ENCODE results near the gene KLHL29.
"Not testable (repeated sequence)": the region's sequence is repeated elsewhere in the genome, so short reads cannot be mapped to it uniquely, and the experiment has no call there.

KLHL29 gene

GRCh38 chr2:23721454-23721826 lies 336.5 kb downstream of the KLHL29 start:
- no peak for DNase-seq (ENCODE audit: low spot score)

- DNase-seq (ENCODE audit: low spot score), result no peak
Measured at GRCh38 chr2:23722255-23722654, 337.3 kb downstream of the KLHL29 start.

- DNase-seq (ENCODE audit: low spot score), result not testable (repeated sequence)
Measured at GRCh38 chr2:23723029-23723428, 338.1 kb downstream of the KLHL29 start.

GRCh38 chr2:23734416-23734815 lies 349.4 kb downstream of the KLHL29 start:
- DNase-seq (ENCODE audit: low spot score), result no peak

GRCh38 chr2:23736783-23737182 lies 351.8 kb downstream of the KLHL29 start:
- DNase-seq (ENCODE audit: low spot score), result not testable (repeated sequence)

GRCh38 chr2:23745068-23745725 lies 360.2 kb downstream of the KLHL29 start:
- no peak for DNase-seq (ENCODE audit: low spot score)

- peak; percentile 12 for DNase-seq (ENCODE audit: low spot score)
Measured at GRCh38 chr2:23745726-23746105, 360.7 kb downstream of the KLHL29 start.

GRCh38 chr2:23746141-23746863 lies 361.3 kb downstream of the KLHL29 start:
- no peak for DNase-seq (ENCODE audit: low spot score)

- no peak for DNase-seq (ENCODE audit: low spot score)
Measured at GRCh38 chr2:23751747-23752265, 366.8 kb downstream of the KLHL29 start.

GRCh38 chr2:23753291-23754010 lies 368.5 kb downstream of the KLHL29 start:
- no peak for DNase-seq (ENCODE audit: low spot score)

- DNase-seq (ENCODE audit: low spot score), result no peak
Measured at GRCh38 chr2:23754970-23755369, 370.0 kb downstream of the KLHL29 start.

- no peak for DNase-seq (ENCODE audit: low spot score)
Measured at GRCh38 chr2:23756593-23757292, 371.8 kb downstream of the KLHL29 start.

GRCh38 chr2:23757686-23758433 lies 372.9 kb downstream of the KLHL29 start:
- no peak for DNase-seq (ENCODE audit: low spot score)
